BJ (cell line): Measurements from ENCODE around the gene PLD6. TPM values are rescaled to one million over a fixed set of nuclear protein-coding genes. Genes with fewer than 3 reads are reported as not detected.

Experiments
- CTCF ChIA-PET: fragments of 350-600 bp; formaldehyde crosslinking; extraction: SDS; loops from one replicate; lab custom pipeline; 2021; ENCODE audit warnings: antibody characterized with exemption, inconsistent platforms; lab: Yijun Ruan, JAX
- POLR2A ChIA-PET: fragments of 300-600 bp; sonication (Branson Sonifier 250); formaldehyde crosslinking; extraction: SDS; loops from one replicate; lab custom pipeline; 2021; ENCODE audit warnings: antibody characterized with exemption; lab: Charles Lee
- DNase-seq: peaks from one replicate; pipeline ENCODE4 v3.0.0-alpha.2; 2011; ENCODE audit warnings: low read depth
- H3K27me3 ChIP-seq: 2 replicates; pipeline ENCODE4 v1.6.0; 2011; ENCODE audit warnings: low read length; ENCODE audit not compliant: control insufficient read depth, insufficient read depth
- H3K36me3 ChIP-seq: 2 replicates; pipeline ENCODE4 v1.5.1; 2011; ENCODE audit warnings: low read length; ENCODE audit not compliant: control insufficient read depth, insufficient read depth
- H3K4me3 ChIP-seq: 2 replicates; pipeline ENCODE4 v1.5.1; 2011; ENCODE audit warnings: low read depth, mild to moderate bottlenecking, control low read depth, low read length
- polyA plus RNA-seq: library from polyadenylated mRNA; depleted of rRNA; stranded (reverse); fragments of >200 nt; gene quantifications from 2 replicates; pipeline ENCODE4 v1.2.3, GENCODE V29; 2011
- TF ChIP-seq, protein P1 (sequence below): IDR thresholded peaks from 2 replicates; pipeline ENCODE4 v1.5.1; 2011; ENCODE audit warnings: low read depth, mild to moderate bottlenecking, control low read depth, inconsistent platforms, low read length, moderate library complexity; ENCODE audit not compliant: insufficient read depth

Gene PLD6
- polyA plus RNA-seq, 1 experiment, result 1.5 TPM

DNA sequence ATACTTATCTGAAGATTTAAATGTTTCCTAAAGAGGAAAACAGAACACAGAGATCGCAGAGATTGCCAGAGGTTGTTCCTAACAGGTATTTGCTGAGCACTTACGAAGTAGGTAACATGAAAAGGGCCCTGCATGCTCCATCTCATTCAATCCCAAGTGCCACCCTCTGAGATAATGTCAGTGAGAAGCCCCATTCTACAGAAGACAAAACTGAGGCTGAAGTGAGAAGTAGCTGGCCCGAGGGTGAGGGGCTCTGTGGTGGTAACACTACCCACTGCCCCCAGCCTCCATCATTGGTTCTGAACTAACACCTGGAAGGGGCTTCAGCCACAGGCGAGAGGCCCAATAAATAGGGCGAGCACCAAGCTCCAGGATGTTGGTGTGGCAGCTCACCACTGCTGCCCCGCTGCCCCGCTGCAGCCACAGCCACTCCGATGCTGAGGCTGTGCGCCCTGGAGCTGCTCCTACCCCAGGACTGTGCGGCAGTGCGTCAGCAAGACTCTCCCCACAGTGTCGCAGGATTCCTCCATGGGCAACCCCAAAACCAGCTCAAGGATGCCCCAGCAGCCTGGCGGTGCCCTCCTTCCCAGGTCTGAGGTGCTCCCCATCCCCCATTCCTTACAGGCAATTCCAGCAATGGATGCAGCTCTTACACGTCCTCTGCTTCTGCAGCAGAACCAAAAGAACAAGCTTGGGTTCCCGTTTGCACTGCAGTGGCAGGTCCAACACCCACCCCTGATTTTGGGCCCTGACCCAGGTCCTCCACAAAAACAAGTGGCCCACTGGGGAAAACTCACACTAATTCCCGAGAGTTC, 20.5 kb upstream of the PLD6 start:
- POLR2A ChIA-PET, result no interaction called here
- H3K36me3 ChIP-seq, result peaks cover 50% of the 10 kb centered on the region
- H3K4me3 ChIP-seq, result no peak overlapping the region
- TF ChIP-seq, protein P1, sequence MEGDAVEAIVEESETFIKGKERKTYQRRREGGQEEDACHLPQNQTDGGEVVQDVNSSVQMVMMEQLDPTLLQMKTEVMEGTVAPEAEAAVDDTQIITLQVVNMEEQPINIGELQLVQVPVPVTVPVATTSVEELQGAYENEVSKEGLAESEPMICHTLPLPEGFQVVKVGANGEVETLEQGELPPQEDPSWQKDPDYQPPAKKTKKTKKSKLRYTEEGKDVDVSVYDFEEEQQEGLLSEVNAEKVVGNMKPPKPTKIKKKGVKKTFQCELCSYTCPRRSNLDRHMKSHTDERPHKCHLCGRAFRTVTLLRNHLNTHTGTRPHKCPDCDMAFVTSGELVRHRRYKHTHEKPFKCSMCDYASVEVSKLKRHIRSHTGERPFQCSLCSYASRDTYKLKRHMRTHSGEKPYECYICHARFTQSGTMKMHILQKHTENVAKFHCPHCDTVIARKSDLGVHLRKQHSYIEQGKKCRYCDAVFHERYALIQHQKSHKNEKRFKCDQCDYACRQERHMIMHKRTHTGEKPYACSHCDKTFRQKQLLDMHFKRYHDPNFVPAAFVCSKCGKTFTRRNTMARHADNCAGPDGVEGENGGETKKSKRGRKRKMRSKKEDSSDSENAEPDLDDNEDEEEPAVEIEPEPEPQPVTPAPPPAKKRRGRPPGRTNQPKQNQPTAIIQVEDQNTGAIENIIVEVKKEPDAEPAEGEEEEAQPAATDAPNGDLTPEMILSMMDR, result no peak
- CTCF ChIA-PET, result interaction anchor here (1.0 kb wide), 1 partner anchor 9 kb away, joined by 4 read pairs; no protein-coding TSS in a partner anchor
- H3K27me3 ChIP-seq, result no peaks in the 10 kb centered on the region
- no peak for DNase-seq

DNA sequence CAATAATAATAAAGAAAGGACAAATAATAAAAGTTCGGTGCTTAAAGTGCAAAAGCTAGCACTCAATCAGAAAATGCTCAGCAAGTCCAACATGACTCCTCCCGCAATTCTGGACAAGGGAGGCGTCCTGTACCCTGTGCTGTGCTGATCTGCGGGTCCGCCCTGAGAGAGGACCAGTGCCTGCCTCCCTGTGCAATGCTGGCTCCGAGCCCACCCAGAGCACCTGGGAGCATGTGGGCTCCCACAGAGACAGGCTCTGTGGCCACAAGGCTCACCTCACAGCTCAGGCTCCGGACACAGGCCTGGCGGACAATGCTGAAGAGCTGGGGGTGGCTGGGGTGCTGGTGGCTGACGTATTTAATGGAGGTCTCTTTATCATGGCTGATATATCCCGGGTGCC, 19.8 kb upstream of the PLD6 start:
- Histone ChIP-seq H3K27me3 (no peaks in the 10 kb centered on the region), H3K4me3 (no peak overlapping the region), H3K36me3 (peaks cover 52% of the 10 kb centered on the region)
- no peak for DNase-seq
- POLR2A ChIA-PET, result no interaction called here
- CTCF ChIA-PET, result interaction anchor here (1.0 kb wide), 1 partner anchor 10 kb away, joined by 4 read pairs; no protein-coding TSS in a partner anchor
- TF ChIP-seq, protein P1, result no peak

DNA sequence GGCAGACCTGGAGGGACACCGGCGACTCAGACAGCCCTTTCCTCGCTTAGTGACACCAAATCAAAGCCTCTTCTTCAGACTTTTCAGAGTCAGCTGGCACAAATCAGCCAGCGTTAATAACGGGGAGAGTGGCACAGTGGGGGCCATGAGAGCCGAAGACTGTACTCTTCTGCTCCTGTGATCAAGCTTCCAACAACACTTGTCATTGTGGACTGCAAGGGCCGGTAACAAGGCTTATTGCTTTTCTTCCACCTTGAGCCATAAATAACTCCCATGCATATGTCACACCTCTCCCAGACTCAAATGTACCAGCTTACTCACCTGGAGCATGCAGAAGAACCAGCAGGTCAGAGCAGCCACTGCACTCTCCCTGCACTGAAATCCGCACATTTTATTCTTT, 18.0 kb upstream of the PLD6 start:
- POLR2A ChIA-PET, result no interaction called here
- Histone ChIP-seq H3K36me3 (peaks cover 52% of the 10 kb centered on the region), H3K4me3 (no peak overlapping the region), H3K27me3 (no peaks in the 10 kb centered on the region)
- TF ChIP-seq, protein P1, result no peak
- CTCF ChIA-PET, result interaction anchor here (0.8 to 1.0 kb wide), 2 partner anchors 11 to 23 kb away, joined by 3 read pairs; no protein-coding TSS in a partner anchor
- DNase-seq, result no peak

DNA sequence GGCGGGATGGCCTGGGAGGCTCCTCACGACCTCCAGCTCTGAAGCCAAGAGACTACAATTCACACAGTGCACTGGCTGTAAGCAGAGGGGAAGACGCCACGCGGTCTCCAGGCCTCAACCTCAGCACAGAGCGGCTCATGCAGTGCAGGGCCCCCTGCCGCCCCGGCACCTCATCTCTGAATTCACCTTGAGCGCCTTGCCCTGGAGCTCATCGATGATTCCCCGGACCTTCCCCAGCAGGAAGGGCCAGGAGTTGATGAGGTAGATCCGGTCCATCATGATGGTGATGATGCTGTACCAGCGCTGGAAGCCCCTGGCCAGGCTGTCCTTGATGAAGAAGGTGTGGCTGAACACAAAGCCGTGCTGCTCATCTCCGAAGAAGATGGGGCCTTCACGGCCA, 17.6 kb upstream of the PLD6 start:
- Histone ChIP-seq H3K4me3 (no peak overlapping the region), H3K36me3 (peaks cover 52% of the 10 kb centered on the region), H3K27me3 (no peaks in the 10 kb centered on the region)
- TF ChIP-seq, protein P1, result no peak
- DNase-seq, result no peak
- ChIA-PET CTCF (interaction anchor here (1.0 kb wide), 1 partner anchor 10 kb away, joined by 3 read pairs; no protein-coding TSS in a partner anchor), POLR2A (no interaction called here)

DNA sequence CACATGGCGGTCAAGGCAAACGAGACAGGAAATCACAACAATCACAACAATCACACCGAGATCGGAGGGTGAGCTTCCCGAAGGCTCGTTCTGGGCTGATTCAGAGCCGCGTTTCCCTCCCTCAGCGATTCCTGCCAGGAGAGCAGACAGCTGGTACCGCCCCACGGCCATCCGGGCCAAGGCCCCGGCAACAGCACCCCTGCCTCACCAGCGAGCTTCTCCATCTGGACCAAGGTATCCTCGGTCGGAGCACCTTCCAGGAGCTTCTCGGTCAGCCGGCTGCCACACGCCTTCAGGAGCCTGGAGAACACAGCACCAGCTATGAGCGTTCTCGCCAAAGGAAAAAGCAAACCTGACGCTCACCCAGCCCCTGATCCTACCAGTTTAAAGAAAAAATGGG, 15.2 kb upstream of the PLD6 start:
- Histone ChIP-seq H3K36me3 (peaks cover 52% of the 10 kb centered on the region), H3K27me3 (no peaks in the 10 kb centered on the region), H3K4me3 (no peak overlapping the region)
- CTCF ChIA-PET, result no interaction called here
- DNase-seq, result no peak
- TF ChIP-seq, protein P1, result no peak
- POLR2A ChIA-PET, result no interaction called here
